C4-2B (cell line): Measurements from ENCODE around the gene ZCCHC2.

Experiments
- H3K27ac ChIP-seq: fragments of 450-650 bp; 2 replicates; pipeline ENCODE4 v1.5.1; 2017
- CTCF ChIP-seq: fragments of 450-650 bp; conservative IDR thresholded peaks from 2 replicates; pipeline ENCODE4 v1.5.1; 2017; ENCODE audit warnings: mild to moderate bottlenecking
- ZFX ChIP-seq: fragments of 450-650 bp; IDR thresholded peaks from 2 replicates; pipeline ENCODE4 v1.6.1; 2017

ZCCHC2 gene

GRCh38 chr18:62588217-62588616, 65.4 kb downstream of the ZCCHC2 start:
- no peak for TF ChIP-seq ZFX
- TF ChIP-seq CTCF, result no peak
- no peak overlapping the region for H3K27ac ChIP-seq

- H3K27ac ChIP-seq, result no peak overlapping the region
- TF ChIP-seq ZFX (no peak), CTCF (no peak)
These were observed 68.2 kb downstream of the ZCCHC2 start for GRCh38 chr18:62590799-62591590.

GRCh38 chr18:62596145-62597005, 73.5 kb downstream of the ZCCHC2 start:
- TF ChIP-seq ZFX (no peak), CTCF (no peak)
- H3K27ac ChIP-seq, result no peak overlapping the region

- H3K27ac ChIP-seq, result no peak overlapping the region
- TF ChIP-seq ZFX, result no peak
- no peak for TF ChIP-seq CTCF
These were observed 79.0 kb downstream of the ZCCHC2 start for GRCh38 chr18:62601871-62602270.

GRCh38 chr18:62602706-62603105, 79.9 kb downstream of the ZCCHC2 start:
- no peak overlapping the region for H3K27ac ChIP-seq
- TF ChIP-seq ZFX, result no peak
- no peak for TF ChIP-seq CTCF

- H3K27ac ChIP-seq, result no peak overlapping the region
- TF ChIP-seq CTCF (no peak), ZFX (no peak)
These were observed 80.4 kb downstream of the ZCCHC2 start for GRCh38 chr18:62603211-62603610.

GRCh38 chr18:62603979-62604378, 81.2 kb downstream of the ZCCHC2 start:
- TF ChIP-seq CTCF, result no peak
- TF ChIP-seq ZFX, result no peak
- H3K27ac ChIP-seq, result no peak overlapping the region
